Prostate gland (tissue), 2 donors: ENCODE data around the gene CDK11B. TPM values are rescaled to one million over a fixed set of nuclear protein-coding genes. Genes with fewer than 3 reads are reported as not detected.
"Not testable (repeated sequence)": the region's sequence is repeated elsewhere in the genome, so short reads cannot be mapped to it uniquely, and the experiment has no call there.

Experiments
- DNase-seq: peaks from one replicate; pipeline ENCODE4 v3.0.0-alpha.2; 2019; ENCODE audit warnings: low spot score
- H3K27ac ChIP-seq, 2 donors: fragments of 200-600 bp; sonication (generic); 2 replicates each; pipeline ENCODE4 v1.5.1; 2017 to 2019
- H3K27me3 ChIP-seq: fragments of 200-600 bp; sonication (generic); replicated peaks from 2 replicates; pipeline ENCODE4 v1.5.1; 2019; ENCODE audit not compliant: insufficient read depth
- H3K36me3 ChIP-seq, 2 donors: fragments of 200-600 bp; sonication (generic); 1 replicate in 1 of 2; 2 replicates in 1 of 2; pipeline versions ENCODE4 v1.5.1 to v1.8.1; 2017 to 2019
- H3K4me1 ChIP-seq: fragments of 200-600 bp; sonication (generic); replicated peaks from 2 replicates; pipeline ENCODE4 v1.5.1; 2019
- H3K4me3 ChIP-seq, 2 donors: fragments of 200-600 bp; sonication (generic); 2 replicates each; pipeline ENCODE4 v1.5.1; 2017 to 2019
- H3K9me3 ChIP-seq: fragments of 200-600 bp; sonication (generic); 2 replicates; pipeline ENCODE4 v1.5.1; 2017
- POLR2A ChIP-seq: fragments of 450-650 bp; IDR thresholded peaks from one replicate; pipeline ENCODE4 v1.6.1; 2016; ENCODE audit warnings: antibody characterized with exemption, mild to moderate bottlenecking
- POLR2AphosphoS5 ChIP-seq: sonication (generic); formaldehyde crosslinking; IDR thresholded peaks from one replicate; pipeline ENCODE4 v1.6.1; 2017; ENCODE audit warnings: antibody characterized with exemption
- WGBS: methylation state at CpG from one replicate; pipeline ENCODE4 v1.1.5; 2018; 5-methylcytosine and 5-hydroxymethylcytosine counted together
- intact Hi-C: fragments of 100-400 bp; cut with DNase I; formaldehyde crosslinking; loops from one replicate; pipeline ENCODE4 v1.14.2; 2022
- total RNA-seq, 2 donors: library from RNA; depleted of rRNA; stranded (reverse); fragments of >200 nt; gene quantifications; one replicate each; pipeline ENCODE4 v1.1.0, GENCODE V29; 2016
- TF ChIP-seq, protein P1 (sequence below), 4 experiments: fragments of 200-600 bp in 2 of 4; fragments of 450-650 bp in 2 of 4; sonication (generic) in 2 of 4; IDR thresholded peaks; 1 replicate in 3 of 4; 2 replicates in 1 of 4; pipeline ENCODE4 v1.5.1; 2016 to 2019; ENCODE audit warnings: antibody characterized with exemption in 4 of 4, mild to moderate bottlenecking in 2 of 4, moderate library complexity in 2 of 4

Gene CDK11B
- total RNA-seq, 2 donors from 2014 or later, result 15.0 to 31.2 TPM

DNA sequence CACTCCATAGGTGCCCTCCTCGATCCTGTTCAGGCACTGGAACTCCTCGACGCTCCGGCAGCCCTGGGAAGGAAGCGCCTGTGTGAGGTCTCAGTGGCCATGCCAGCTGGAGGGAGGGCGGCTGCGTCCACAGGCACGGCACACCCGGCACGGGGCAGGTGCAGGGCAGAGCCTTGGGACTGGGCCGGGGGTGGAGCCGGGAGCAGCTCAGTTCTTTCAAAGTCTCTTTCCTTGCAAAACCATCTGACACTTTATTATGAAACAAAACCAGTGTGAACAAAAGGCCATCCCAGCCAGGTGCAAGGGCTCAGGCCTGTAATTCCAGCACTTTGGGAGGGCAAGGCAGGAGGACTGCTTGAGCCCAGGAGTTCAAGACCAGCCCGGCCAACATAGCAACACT, 20.3 kb downstream of the CDK11B start:
- DNase-seq, intact Hi-C loops: not testable (repeated sequence)

DNA sequence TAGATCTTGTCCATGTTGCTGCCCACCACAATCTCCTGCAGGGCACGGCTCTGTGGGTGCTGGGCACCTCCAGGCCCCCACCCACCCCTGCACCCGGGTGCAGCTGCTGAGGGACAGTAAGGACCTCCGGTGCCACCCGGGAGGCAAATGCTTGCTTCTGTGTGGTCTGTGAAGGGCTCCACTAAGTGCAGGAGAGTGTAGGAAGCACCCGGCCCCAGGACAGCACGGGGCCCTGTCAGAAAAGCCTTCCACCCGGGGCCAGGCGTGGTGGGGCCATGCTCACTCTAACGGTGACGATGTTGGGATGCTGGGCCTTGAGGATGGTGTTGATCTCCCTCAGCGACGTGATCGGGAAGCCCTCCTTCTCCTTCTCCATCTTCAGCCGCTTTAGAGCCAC, 21.3 kb downstream of the CDK11B start:
- H3K36me3 ChIP-seq, intact Hi-C loops, H3K4me3 ChIP-seq, H3K9me3 ChIP-seq, H3K27me3 ChIP-seq, H3K4me1 ChIP-seq, DNase-seq, H3K27ac ChIP-seq: not testable (repeated sequence)
- 79% methylated on average over 10 of the region's 14 CpGs for WGBS

More for the DNA sequence above, 20.3 kb downstream of the CDK11B start:
- H3K27ac ChIP-seq, H3K36me3 ChIP-seq, H3K4me1 ChIP-seq, H3K9me3 ChIP-seq, H3K27me3 ChIP-seq, H3K4me3 ChIP-seq: not testable (repeated sequence)
- 89% methylated on average over 7 of the region's 13 CpGs for WGBS

DNA sequence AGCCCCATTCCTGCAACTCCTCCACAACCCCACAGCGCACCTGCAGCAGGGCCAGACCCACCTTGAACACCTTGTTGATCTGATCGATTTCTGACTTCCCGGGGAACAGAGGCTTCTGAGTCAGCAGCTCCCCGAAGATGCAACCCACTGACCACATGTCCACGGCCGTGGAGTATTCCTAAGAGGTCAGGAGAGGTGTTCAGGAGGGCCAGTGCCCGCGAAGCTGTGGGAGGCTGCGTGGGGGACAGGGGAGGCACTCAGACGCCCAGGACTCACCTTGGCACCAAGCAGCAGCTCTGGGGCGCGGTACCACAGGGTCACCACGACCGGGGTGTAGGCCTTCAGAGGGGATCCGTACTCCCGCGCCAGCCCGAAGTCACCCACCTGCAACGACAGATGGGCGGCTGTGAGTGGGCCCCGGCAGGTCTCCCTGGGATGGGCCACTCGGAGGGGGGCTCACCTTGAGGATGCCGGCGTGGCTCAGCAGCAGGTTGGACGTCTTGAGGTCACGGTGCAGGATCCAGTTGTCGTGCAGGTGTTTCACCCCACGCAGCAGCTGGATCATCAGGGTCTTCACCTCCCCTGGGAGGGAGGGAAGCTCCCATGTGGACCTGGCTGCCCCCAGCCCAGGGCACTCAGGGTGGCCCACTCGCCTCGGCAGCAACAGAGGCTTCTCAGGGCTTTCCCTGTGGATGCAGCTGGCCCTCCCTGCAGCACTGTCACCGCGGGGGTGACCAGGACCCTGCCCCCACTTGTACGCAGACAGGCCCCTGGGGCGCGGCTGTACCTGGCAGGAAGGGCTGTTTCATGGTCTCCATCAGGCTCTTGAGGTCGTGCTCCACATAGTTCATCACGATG, 22.0 kb downstream of the CDK11B start:
- H3K4me1 ChIP-seq, intact Hi-C loops, H3K36me3 ChIP-seq, H3K4me3 ChIP-seq, DNase-seq, H3K27me3 ChIP-seq, H3K9me3 ChIP-seq, H3K27ac ChIP-seq: not testable (repeated sequence)
- 83% methylated on average over 25 of the region's 37 CpGs for WGBS

DNA sequence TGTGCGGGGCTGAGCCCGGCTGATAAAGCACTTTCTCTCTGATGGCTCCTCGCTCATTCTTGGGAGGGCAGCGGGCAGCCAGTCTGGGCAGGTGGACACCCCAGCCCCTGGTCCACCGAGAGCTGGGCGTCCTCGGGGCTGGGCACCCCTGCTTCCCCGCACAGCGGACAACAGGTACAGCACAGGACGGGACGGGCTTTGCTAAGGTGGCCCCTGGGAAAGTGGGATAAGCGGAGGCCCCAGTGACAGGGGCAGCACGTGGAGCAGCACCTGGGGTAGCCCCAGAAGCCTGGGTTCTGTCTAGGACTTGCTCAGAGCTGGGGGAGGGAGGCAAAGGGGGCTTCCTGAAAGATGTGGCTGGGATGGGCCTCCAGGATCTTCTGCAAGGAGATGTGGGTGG, 24.2 kb downstream of the CDK11B start:
- H3K4me3 ChIP-seq, intact Hi-C loops, DNase-seq, H3K4me1 ChIP-seq, H3K27me3 ChIP-seq, H3K36me3 ChIP-seq, H3K27ac ChIP-seq, H3K9me3 ChIP-seq: not testable (repeated sequence)
- 98% methylated on average over 10 of the region's 13 CpGs for WGBS

DNA sequence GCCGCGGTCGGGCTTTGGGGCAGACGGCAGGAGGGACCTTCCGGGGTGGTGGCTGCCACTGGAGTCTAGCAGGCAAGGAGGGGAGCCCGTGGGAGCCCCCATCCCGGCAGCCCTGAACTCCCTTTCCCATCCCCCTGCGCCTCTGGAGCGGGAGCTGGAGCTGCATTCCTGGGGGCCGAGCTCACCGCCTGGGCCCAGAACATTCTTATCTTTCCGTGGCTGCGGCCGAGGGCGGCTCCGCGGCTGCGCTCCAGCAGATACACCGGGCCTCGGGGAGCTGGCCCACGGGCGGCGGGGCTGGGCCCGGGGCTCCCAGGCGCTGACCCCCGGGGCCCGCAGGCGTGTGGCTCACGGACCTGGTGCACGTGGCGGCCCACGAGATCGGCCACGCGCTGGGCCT, 25.4 kb downstream of the CDK11B start:
- H3K27me3 ChIP-seq, H3K27ac ChIP-seq, DNase-seq, H3K9me3 ChIP-seq, H3K4me1 ChIP-seq, H3K4me3 ChIP-seq, H3K36me3 ChIP-seq, intact Hi-C loops: not testable (repeated sequence)
- WGBS, result no CpG with 5 or more reads among the region's 35 CpGs

DNA sequence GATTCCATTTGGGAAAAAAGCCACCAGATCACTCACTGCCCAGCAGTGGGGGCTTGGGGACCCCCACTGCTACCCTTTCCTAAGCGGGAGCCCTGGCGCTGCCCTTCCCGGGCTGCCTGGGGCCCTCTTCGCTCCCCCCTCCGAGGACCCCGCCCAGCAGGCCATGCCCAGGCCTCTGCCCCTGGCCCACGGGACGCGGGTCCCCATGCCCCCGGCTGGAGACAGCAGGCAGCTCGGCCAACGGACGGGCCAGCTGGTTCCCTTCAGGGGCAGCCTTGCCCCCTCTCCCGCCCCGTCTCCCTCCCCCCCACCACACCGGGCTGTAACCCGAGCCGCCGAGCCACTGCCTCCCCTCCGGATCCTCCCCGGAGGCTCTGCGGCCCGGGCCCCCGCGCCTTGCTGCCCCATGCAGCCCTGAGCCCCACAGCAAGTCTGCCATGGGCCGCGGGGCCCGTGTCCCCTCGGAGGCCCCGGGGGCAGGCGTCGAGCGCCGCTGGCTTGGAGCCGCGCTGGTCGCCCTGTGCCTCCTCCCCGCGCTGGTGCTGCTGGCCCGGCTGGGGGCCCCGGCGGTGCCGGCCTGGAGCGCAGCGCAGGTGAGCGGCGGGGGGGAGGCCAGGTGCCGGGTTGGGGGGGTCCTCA, 26.9 kb downstream of the CDK11B start, which contains the start of gene MMP23B:
Gene MMP23B (plus strand): TSS at position 392 of the 639 bp plus-strand sequence. CDS start 46 bp downstream, at position 438.
- no peaks in the 10 kb centered on the region for H3K9me3 ChIP-seq
- no peaks in the 10 kb centered on the region for H3K4me1 ChIP-seq
- WGBS, result 4% methylated on average over 38 of the region's 48 CpGs
- intact Hi-C loops, result no loop called here
- no peak for TF ChIP-seq POLR2A
- TF ChIP-seq POLR2AphosphoS5, result no peak
- TF ChIP-seq, protein P1, sequence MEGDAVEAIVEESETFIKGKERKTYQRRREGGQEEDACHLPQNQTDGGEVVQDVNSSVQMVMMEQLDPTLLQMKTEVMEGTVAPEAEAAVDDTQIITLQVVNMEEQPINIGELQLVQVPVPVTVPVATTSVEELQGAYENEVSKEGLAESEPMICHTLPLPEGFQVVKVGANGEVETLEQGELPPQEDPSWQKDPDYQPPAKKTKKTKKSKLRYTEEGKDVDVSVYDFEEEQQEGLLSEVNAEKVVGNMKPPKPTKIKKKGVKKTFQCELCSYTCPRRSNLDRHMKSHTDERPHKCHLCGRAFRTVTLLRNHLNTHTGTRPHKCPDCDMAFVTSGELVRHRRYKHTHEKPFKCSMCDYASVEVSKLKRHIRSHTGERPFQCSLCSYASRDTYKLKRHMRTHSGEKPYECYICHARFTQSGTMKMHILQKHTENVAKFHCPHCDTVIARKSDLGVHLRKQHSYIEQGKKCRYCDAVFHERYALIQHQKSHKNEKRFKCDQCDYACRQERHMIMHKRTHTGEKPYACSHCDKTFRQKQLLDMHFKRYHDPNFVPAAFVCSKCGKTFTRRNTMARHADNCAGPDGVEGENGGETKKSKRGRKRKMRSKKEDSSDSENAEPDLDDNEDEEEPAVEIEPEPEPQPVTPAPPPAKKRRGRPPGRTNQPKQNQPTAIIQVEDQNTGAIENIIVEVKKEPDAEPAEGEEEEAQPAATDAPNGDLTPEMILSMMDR (IDR thresholded peaks at IDR 0.05), result no peak
- peak within 1 kb of the TSS; percentile 42 to 66 for H3K27ac ChIP-seq
- no peaks in the 10 kb centered on the region for H3K36me3 ChIP-seq
- peaks cover 9% of the 10 kb centered on the region for H3K27me3 ChIP-seq
- H3K4me3 ChIP-seq, result peak within 1 kb of the TSS in 1 of 2 donors; percentile 8
- DNase-seq, result no peak

DNA sequence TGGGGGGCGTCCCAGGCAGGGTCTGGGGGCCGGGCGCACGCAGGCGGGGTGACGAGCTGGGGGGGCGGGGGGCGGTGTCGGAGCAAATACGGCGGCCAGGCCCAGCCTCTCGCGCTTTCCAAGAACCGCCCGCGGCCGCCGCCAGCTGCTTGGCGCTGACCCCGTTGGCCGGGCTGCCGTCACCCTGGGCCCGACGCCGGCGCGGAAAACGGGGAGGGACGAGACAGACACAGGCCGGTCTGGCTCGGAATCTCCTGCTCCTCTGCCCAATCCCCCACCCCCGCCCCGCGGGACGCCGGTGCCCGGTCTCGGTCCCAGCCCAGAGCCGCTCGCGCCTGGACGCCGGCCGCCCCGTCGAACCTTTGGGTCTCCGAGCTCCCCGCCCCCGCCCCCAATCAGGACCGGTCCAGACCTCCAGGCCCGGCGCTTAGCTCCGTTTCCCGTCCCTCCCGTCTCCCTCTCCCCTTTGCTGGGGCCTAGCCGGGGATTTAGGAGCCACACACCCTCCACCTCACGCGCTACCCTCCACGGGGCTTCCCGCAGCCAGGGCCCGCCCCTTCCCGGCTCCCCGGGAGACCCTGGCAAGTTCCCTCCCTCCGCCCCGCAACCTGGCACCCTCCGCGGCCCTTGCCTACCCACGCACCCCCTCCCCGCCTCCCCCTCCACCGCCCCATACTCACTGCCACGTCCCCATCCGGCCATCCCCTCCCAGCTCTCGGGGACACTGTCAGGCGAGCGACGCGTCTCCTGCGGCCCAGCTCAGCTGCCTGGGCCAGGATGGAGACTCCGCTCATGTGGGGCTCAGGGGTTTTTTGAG, 27.6 kb downstream of the CDK11B start:
- 8% methylated on average over 28 of the region's 79 CpGs for WGBS
- H3K36me3 ChIP-seq, result no peaks in the 10 kb centered on the region
- DNase-seq, result no peak
- no peaks in the 10 kb centered on the region for H3K4me1 ChIP-seq
- intact Hi-C loops, result no loop called here
- H3K4me3 ChIP-seq, result peak overlapping the region in 1 of 2 donors; percentile 8
- no peak for TF ChIP-seq POLR2A
- H3K9me3 ChIP-seq, result no peaks in the 10 kb centered on the region
- peaks cover 9% of the 10 kb centered on the region for H3K27me3 ChIP-seq
- H3K27ac ChIP-seq, result peak overlapping the region; percentile 48 to 66
